Type B pancreatic cell (in vitro differentiated cells): Measurements from ENCODE around the gene BSG. TPM values are rescaled to one million over a fixed set of nuclear protein-coding genes. Genes with fewer than 3 reads are reported as not detected.
"Not testable (repeated sequence)": the region's sequence is repeated elsewhere in the genome, so short reads cannot be mapped to it uniquely, and the experiment has no call there.

ENCODE experiments used
- DNase-seq: peaks from one replicate; pipeline ENCODE4 v3.0.0; 2021; ENCODE audit warnings: mixed read lengths; ENCODE audit not compliant: unreplicated experiment; ENCODE audit errors: extremely low spot score
- H3K27ac Mint-ChIP-seq: 2 replicates; pipeline ENCODE4 v1.8.0; 2021; ENCODE audit warnings: mild to moderate bottlenecking, mixed read lengths
- H3K27me3 Mint-ChIP-seq: 2 replicates; pipeline ENCODE4 v1.8.0; 2021; ENCODE audit warnings: mixed read lengths
- H3K36me3 Mint-ChIP-seq: 2 replicates; pipeline ENCODE4 v1.8.0; 2021; ENCODE audit warnings: mixed read lengths
- H3K4me1 Mint-ChIP-seq: one replicate; pipeline ENCODE4 v1.8.0; 2021; ENCODE audit warnings: mixed read lengths; ENCODE audit not compliant: unreplicated experiment
- H3K4me3 Mint-ChIP-seq: 2 replicates; pipeline ENCODE4 v1.8.0; 2021; ENCODE audit warnings: mild to moderate bottlenecking, mixed read lengths
- H3K9me3 Mint-ChIP-seq: 2 replicates; pipeline ENCODE4 v1.8.0; 2021; ENCODE audit warnings: mixed read lengths
- CTCF ChIP-seq: fragments of 200-600 bp; sonication (generic); conservative IDR thresholded peaks from 2 replicates; pipeline ENCODE4 v1.5.0; 2021; ENCODE audit warnings: antibody characterized with exemption, mild to moderate bottlenecking
- total RNA-seq: library from RNA; stranded (reverse); gene quantifications from 2 replicates; pipeline ENCODE4 v1.2.1, GENCODE V29; 2021; ENCODE audit warnings: low replicate concordance

Gene BSG
- total RNA-seq, 1 donor from 2014 or later: 522 TPM

GRCh38 chr19:620166-620862 is 47.9 kb downstream of the BSG start:
- H3K9me3 Mint-ChIP-seq: no peaks in the 10 kb centered on the region
- DNase-seq: no peak
- H3K27me3 Mint-ChIP-seq: no peaks in the 10 kb centered on the region
- no peak overlapping the region for H3K4me3 Mint-ChIP-seq
- peaks cover 8% of the 10 kb centered on the region for H3K36me3 Mint-ChIP-seq
- no peaks in the 10 kb centered on the region for H3K4me1 Mint-ChIP-seq
- TF ChIP-seq CTCF: no peak
- no peak overlapping the region for H3K27ac Mint-ChIP-seq

GRCh38 chr19:621191-621590 is 48.8 kb downstream of the BSG start:
- not testable (repeated sequence) for H3K36me3 Mint-ChIP-seq, H3K9me3 Mint-ChIP-seq, H3K27me3 Mint-ChIP-seq, H3K4me1 Mint-ChIP-seq, H3K4me3 Mint-ChIP-seq, H3K27ac Mint-ChIP-seq, DNase-seq

- DNase-seq: no peak
- no peak for TF ChIP-seq CTCF
- Mint-ChIP-seq H3K27ac (no peak overlapping the region), H3K4me1 (no peaks in the 10 kb centered on the region), H3K4me3 (no peak overlapping the region), H3K36me3 (peaks cover 9% of the 10 kb centered on the region), H3K27me3 (no peaks in the 10 kb centered on the region), H3K9me3 (no peaks in the 10 kb centered on the region)
Observed at GRCh38 chr19:621819-622218, 49.4 kb downstream of the BSG start.

- H3K27ac Mint-ChIP-seq: no peak overlapping the region
- no peaks in the 10 kb centered on the region for H3K27me3 Mint-ChIP-seq
- no peak for DNase-seq
- H3K4me3 Mint-ChIP-seq: no peak overlapping the region
- peaks cover 11% of the 10 kb centered on the region for H3K36me3 Mint-ChIP-seq
- no peaks in the 10 kb centered on the region for H3K9me3 Mint-ChIP-seq
- no peak for TF ChIP-seq CTCF
- no peaks in the 10 kb centered on the region for H3K4me1 Mint-ChIP-seq
Observed at GRCh38 chr19:622666-623065, 50.3 kb downstream of the BSG start.

- no peaks in the 10 kb centered on the region for H3K4me1 Mint-ChIP-seq
- H3K27ac Mint-ChIP-seq: no peak overlapping the region
- peaks cover 11% of the 10 kb centered on the region for H3K36me3 Mint-ChIP-seq
- no peak overlapping the region for H3K4me3 Mint-ChIP-seq
- H3K27me3 Mint-ChIP-seq: no peaks in the 10 kb centered on the region
- TF ChIP-seq CTCF: no peak
- DNase-seq: no peak
- H3K9me3 Mint-ChIP-seq: no peaks in the 10 kb centered on the region
Observed at GRCh38 chr19:623175-623916, 51.0 kb downstream of the BSG start.

GRCh38 chr19:623974-624373 is 51.6 kb downstream of the BSG start:
- Mint-ChIP-seq H3K36me3 (peaks cover 12% of the 10 kb centered on the region), H3K4me1 (no peaks in the 10 kb centered on the region), H3K27me3 (no peaks in the 10 kb centered on the region), H3K27ac (no peak overlapping the region), H3K4me3 (no peak overlapping the region), H3K9me3 (no peaks in the 10 kb centered on the region)
- DNase-seq: no peak
- TF ChIP-seq CTCF: no peak
